ENCODE data around the gene NAA30.

The NAA30 gene

GRCh38 chr14:57400556-57401494 lies 10.4 kb downstream of the NAA30 start:
- no peak for DNase-seq

GRCh38 chr14:57401501-57401900 lies 11.1 kb downstream of the NAA30 start:
- no peak for DNase-seq

- DNase-seq = no peak
These were observed 11.9 kb downstream of the NAA30 start for GRCh38 chr14:57402173-57402852.

- no peak for DNase-seq
These were observed 13.1 kb downstream of the NAA30 start for GRCh38 chr14:57403521-57403864.

- DNase-seq = no peak
These were observed 15.2 kb downstream of the NAA30 start for GRCh38 chr14:57405562-57405961.

- no peak for DNase-seq
These were observed 17.7 kb downstream of the NAA30 start for GRCh38 chr14:57408037-57408436.

- no peak for DNase-seq
These were observed 18.2 kb downstream of the NAA30 start for GRCh38 chr14:57408634-57409033.

GRCh38 chr14:57412341-57412740 lies 22.0 kb downstream of the NAA30 start:
- no peak for DNase-seq

GRCh38 chr14:57413849-57414248 lies 23.5 kb downstream of the NAA30 start:
- DNase-seq = no peak

- no peak for DNase-seq
These were observed 26.8 kb downstream of the NAA30 start for GRCh38 chr14:57417228-57417627.

GRCh38 chr14:57418999-57419398 lies 28.6 kb downstream of the NAA30 start:
- no peak for DNase-seq

- DNase-seq = no peak
These were observed 29.6 kb downstream of the NAA30 start for GRCh38 chr14:57420033-57420432.

- no peak for DNase-seq
These were observed 30.6 kb downstream of the NAA30 start for GRCh38 chr14:57420986-57421385.

GRCh38 chr14:57435923-57436322 lies 45.5 kb downstream of the NAA30 start:
- DNase-seq = no peak

- DNase-seq = no peak
These were observed 71.5 kb downstream of the NAA30 start for GRCh38 chr14:57461777-57462320.

GRCh38 chr14:57462551-57462950 lies 72.2 kb downstream of the NAA30 start:
- DNase-seq = no peak

- DNase-seq = no peak
These were observed 73.8 kb downstream of the NAA30 start for GRCh38 chr14:57464008-57464730.
